RKO (cell line): ENCODE data around the gene AGAP1.
"Not testable (repeated sequence)": the region's sequence is repeated elsewhere in the genome, so short reads cannot be mapped to it uniquely, and the experiment has no call there.

Source experiments
- DNase-seq: peaks from one replicate; pipeline ENCODE4 v3.0.0-alpha.2; 2016; ENCODE audit warnings: low spot score

AGAP1 gene

GRCh38 chr2:235592430-235592829, 98.6 kb downstream of the AGAP1 start:
- DNase-seq = no peak

- DNase-seq = no peak
Observed at GRCh38 chr2:235592836-235593235, 99.0 kb downstream of the AGAP1 start.

DNA sequence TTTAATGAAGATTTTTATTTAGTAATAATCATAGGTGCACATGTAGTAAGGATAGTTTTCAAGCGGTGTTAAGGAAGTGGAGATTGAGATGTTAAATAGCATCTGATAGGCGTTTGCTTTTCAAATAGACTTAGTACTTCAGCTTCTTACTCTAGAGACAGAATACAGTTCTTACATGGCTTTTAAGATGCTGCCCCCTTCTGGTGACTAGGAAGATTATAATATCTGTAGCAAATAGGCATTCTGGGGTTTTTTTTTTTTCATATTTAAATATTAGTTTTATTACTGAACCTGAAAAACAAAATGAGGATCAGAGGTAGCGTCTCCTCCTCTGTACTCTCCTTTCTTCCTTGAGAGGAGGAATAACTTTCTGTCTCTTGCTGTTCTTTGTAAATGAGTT, 100.2 kb downstream of the AGAP1 start:
- peak; percentile 90 for DNase-seq

- no peak for DNase-seq
Observed at GRCh38 chr2:235594964-235595363, 101.1 kb downstream of the AGAP1 start.

DNA sequence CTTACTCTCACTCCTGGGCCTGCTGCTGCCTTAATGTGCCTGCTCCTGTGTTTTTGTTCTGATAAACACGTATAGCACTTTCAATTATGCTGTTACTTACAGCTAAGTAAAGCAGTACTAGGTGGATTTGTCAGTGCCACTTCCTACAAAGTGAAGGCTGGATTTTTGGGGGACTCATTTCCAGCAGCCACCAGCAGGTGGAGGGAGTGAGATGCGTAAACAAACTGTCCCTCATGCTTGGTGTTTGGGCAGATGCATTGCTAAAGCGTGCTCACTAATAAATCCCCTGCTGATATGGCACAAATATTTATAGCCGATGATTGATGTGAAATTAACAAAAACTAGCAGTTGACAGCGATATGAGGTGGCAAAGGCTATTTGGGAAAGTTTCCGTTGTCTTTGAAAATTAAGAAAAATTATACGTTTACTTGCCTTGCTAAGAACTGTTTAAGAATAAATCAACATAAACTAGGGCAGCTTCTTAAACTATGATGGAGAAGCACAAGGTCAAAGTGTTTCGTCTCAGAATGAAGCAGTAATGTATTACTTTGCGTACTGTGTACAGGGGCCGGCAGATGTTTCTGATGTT, 101.7 kb downstream of the AGAP1 start:
- peak; percentile 58 for DNase-seq

- no peak for DNase-seq
Observed at GRCh38 chr2:235596272-235596671, 102.4 kb downstream of the AGAP1 start.

DNA sequence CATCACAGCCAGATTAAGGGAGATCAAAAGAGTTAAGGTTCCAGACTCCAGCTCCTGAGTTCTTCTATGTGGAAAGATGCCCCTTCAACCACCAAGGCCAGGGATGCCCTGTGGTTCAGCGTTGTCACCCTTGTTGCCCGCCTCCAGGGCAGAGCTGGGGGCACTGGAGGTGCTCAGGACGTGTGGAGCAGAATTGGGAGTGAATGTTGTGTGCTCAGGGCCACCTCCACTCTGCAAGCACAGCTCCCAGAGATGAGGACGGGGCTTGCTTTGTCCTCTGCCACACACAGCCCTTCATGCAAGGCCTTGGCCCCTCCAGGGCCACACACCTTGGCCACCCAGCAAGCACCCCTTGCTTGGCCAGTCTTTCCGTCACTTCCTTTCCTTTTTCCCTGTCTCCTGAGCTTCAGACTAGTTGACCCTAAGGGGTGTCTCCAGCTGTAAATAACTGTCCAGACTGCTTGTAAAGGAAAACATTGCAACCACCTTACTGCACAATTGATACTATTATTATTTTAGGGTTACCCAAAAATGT, 103.3 kb downstream of the AGAP1 start:
- no peak for DNase-seq

DNA sequence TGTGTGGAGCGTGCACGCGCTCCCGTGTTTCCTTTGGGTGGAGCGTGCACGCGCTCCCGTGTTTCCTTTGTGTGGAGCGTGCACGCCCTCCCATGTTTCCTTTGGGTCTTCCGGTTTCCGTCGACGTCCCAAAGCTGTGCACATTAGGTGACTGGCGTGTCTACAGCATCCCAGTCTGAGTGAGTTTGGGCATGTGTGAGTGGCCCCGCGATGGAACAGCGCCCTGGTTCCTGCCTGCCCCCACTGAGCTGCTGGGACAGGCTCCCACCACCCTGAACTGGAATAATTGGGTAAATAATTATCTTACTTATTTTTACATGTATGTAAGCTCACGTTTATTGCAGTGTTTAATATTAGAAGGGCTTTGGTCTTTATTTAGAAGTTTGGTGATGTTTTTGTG, 104.2 kb downstream of the AGAP1 start:
- no peak for DNase-seq

- no peak for DNase-seq
Observed at GRCh38 chr2:235598532-235599531, 105.0 kb downstream of the AGAP1 start.

DNA sequence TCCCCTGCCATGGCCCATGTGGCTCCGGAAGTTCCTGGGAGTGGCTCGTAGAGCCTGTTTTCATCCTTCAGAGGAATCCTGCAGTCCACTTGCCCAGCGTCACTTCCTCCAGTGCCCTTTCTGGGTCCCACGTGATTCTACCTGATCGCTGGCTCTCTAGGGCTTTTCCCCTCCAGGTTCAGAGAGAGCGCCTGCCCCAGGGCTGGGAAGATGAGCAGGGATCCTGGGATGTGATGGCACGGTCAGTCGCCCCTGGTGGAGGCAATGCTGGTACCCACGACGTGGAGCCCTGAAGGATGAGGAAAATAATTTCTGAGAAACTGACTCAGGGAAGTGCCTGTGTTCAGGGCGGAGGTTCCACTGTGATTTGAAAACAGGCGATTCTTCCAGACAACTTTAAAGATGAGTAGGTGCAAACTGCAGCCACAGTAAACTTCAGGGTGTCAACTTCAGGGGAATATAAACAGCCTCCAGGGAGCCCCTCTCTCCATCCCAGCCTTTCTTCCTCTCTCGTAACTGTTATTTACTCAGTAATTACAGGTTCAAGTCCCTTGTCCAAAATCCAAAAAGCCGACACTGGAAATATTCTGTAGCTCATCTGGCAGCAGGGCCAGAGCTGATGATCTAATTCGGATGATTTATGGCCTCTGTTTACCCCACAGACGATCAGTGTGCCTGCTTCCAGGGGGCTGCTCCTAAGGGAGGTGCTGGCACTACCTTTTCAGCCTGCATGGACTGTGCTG, 105.9 kb downstream of the AGAP1 start:
- DNase-seq = no peak

- DNase-seq = no peak
Observed at GRCh38 chr2:235600406-235600805, 106.6 kb downstream of the AGAP1 start.

- DNase-seq = no peak
Observed at GRCh38 chr2:235600926-235601325, 107.1 kb downstream of the AGAP1 start.

DNA sequence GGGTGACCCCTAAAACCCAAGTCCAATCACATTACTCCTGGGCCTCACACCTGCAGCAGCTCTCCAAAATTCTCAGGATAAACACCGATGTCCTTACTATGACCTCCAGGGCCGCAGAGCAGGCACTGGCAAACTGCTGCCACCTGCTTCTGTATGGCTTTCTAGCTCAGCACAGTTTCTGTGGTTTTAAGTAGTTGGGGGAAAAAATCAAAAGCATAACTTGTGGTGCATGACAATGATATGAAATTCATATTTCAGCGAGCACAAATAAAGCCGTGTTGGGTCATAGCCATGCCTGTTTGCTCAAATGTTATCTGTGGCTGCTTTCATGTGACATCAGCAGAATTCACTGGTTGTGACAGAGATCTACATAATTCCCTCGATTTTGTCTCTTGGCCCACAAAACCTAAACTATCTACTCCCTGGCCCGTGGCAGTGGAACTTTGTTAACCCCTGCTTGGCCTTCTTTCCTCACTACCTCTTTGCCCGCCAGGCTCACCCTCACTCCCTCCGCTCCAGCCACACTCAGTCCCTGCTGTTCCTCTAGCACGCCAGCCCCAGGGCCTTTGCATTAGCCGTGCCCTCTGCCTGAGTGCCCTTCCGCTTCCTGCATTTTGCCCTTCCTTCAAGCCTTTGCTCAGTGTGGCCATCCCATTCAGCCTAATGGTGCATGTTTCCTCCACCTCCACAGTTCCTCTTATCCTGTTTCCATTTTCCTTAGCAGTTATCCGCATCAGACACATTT, 108.3 kb downstream of the AGAP1 start:
- no peak for DNase-seq

- not testable (repeated sequence) for DNase-seq
Observed at GRCh38 chr2:235602971-235603370, 109.1 kb downstream of the AGAP1 start.

- DNase-seq = no peak
Observed at GRCh38 chr2:235603659-235604058, 109.8 kb downstream of the AGAP1 start.

GRCh38 chr2:235605312-235606003, 111.6 kb downstream of the AGAP1 start:
- no peak for DNase-seq

DNA sequence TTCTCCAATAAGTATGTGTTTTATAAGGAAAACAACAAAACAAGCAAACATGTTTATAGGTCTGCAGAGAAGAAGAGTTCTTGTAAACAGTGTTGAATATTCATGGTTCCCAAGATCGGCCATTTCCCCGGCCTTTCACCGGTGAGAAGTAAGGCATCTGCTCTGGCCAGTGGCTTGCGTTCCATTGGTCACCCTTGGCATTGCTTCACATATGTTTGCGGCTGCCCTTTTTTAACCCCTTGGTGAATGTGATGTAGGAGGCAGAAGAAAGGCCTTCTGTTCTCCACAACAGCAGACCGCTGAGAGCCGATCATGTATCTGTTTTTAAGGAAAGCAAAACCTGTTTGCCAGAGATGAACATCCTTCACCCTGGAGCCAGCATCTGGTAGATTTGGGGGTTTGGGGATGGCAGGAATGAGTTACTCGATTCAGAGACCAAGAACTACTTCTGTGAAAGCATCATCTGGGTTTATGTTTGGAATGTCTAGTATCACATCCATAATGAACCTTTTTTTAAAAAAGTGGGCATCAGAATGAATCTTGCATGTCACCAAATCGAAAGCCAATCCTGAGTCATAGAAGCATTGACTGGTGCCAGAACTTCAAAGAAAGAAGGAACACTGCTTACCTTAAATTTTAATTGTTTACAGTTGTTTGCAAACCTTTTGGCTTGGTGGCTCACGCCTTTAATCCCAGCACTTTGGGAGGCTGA, 112.3 kb downstream of the AGAP1 start:
- no peak for DNase-seq

GRCh38 chr2:235607546-235608199, 113.8 kb downstream of the AGAP1 start:
- DNase-seq = no peak

GRCh38 chr2:235608200-235608887, 114.5 kb downstream of the AGAP1 start:
- DNase-seq = no peak
